AG04450 (cell line): ENCODE results near the gene SCN2B. TPM values are rescaled to one million over a fixed set of nuclear protein-coding genes. Genes with fewer than 3 reads are reported as not detected.

Experiments
- CTCF ChIA-PET: fragments of 300-600, 350-600 bp; formaldehyde crosslinking; extraction: SDS; loops from one replicate; lab custom pipeline; 2022; ENCODE audit warnings: antibody characterized with exemption, inconsistent platforms; lab: Charles Lee
- POLR2A ChIA-PET: fragments of 350-600 bp; formaldehyde crosslinking; extraction: SDS; loops from one replicate; lab custom pipeline; 2021; ENCODE audit warnings: antibody characterized with exemption, inconsistent platforms; lab: Yijun Ruan, JAX
- DNase-seq: peaks from one replicate; pipeline ENCODE4 v3.0.0-alpha.2; 2011; ENCODE audit warnings: low read depth, low spot score
- H3K27ac ChIP-seq: one replicate; pipeline ENCODE4 v1.5.1; 2012; ENCODE audit warnings: low read depth, low read length, control low read depth
- H3K27me3 ChIP-seq: one replicate; pipeline ENCODE4 v1.6.0; 2012; ENCODE audit warnings: low read length; ENCODE audit not compliant: control insufficient read depth, insufficient read depth
- H3K4me3 ChIP-seq: 2 replicates; pipeline ENCODE4 v1.5.1; 2011; ENCODE audit warnings: mild to moderate bottlenecking, low read depth, low read length, control low read depth
- H3K9me3 ChIP-seq: 2 replicates; pipeline ENCODE4 v1.5.1; 2012; ENCODE audit warnings: low read length; ENCODE audit not compliant: control insufficient read depth, insufficient read depth
- polyA plus RNA-seq: library from polyadenylated mRNA; depleted of rRNA; stranded (reverse); fragments of >200 nt; gene quantifications from 2 replicates; pipeline ENCODE4 v1.2.3, GENCODE V29; 2011
- TF ChIP-seq, protein P1 (sequence below): IDR thresholded peaks from 2 replicates; pipeline ENCODE4 v1.5.1; 2011; ENCODE audit warnings: low read depth, low read length, control low read depth, inconsistent platforms

Gene SCN2B
- polyA plus RNA-seq, 1 experiment, result 0.01 TPM

DNA sequence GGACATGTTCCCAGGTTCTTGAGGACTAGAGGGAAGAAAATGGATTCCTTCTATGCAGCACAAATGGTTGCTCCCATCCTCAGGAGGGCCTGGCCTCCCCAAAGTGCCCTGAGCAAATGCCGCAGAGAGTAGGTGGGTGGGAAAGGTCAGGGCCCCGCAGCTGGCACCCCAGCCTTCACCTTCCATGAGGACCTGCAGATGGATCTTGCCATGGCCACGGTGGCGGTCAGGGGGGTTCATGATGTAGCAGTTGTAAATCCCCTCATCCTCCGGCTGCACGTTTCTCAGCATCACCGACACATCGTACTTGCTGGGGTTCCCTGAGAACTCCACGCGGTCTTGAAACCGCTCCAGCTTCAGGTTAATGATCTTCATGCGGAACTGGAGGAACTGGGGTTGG, 8.5 kb downstream of the SCN2B start:
- no peak for DNase-seq
- H3K27ac ChIP-seq, result no peak overlapping the region
- H3K4me3 ChIP-seq, result no peak overlapping the region
- H3K9me3 ChIP-seq, result no peaks in the 10 kb centered on the region
- TF ChIP-seq, protein P1, sequence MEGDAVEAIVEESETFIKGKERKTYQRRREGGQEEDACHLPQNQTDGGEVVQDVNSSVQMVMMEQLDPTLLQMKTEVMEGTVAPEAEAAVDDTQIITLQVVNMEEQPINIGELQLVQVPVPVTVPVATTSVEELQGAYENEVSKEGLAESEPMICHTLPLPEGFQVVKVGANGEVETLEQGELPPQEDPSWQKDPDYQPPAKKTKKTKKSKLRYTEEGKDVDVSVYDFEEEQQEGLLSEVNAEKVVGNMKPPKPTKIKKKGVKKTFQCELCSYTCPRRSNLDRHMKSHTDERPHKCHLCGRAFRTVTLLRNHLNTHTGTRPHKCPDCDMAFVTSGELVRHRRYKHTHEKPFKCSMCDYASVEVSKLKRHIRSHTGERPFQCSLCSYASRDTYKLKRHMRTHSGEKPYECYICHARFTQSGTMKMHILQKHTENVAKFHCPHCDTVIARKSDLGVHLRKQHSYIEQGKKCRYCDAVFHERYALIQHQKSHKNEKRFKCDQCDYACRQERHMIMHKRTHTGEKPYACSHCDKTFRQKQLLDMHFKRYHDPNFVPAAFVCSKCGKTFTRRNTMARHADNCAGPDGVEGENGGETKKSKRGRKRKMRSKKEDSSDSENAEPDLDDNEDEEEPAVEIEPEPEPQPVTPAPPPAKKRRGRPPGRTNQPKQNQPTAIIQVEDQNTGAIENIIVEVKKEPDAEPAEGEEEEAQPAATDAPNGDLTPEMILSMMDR, result no peak
- POLR2A ChIA-PET, result no interaction called here
- CTCF ChIA-PET, result interaction anchor here (0.9 kb wide), 1 partner anchor 21 kb away, joined by 3 read pairs; no protein-coding TSS in a partner anchor
- H3K27me3 ChIP-seq, result peaks cover 23% of the 10 kb centered on the region

DNA sequence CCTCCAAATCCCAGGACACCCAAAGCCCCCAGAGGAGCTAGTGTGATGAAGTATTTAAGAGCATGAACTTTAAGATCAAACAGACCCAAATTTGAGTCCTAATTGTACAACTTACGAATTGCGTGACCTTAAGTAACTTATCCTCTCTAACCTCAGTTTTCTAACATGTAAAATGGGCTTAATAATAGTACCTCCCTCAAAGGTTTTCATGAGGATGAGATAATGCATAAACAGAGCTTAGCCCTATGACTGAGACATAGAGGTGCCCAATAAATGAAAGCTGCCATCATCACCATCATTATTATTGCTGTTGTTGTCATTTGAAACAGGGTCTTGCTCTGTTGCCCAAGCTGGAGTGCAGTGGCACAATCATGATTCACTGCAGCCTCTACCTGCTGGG, 9.2 kb downstream of the SCN2B start:
- CTCF ChIA-PET, result interaction anchor here (0.9 kb wide), 1 partner anchor 21 kb away, joined by 3 read pairs; no protein-coding TSS in a partner anchor
- no peak overlapping the region for H3K27ac ChIP-seq
- TF ChIP-seq, protein P1, result no peak
- no peaks in the 10 kb centered on the region for H3K9me3 ChIP-seq
- DNase-seq, result no peak
- H3K27me3 ChIP-seq, result peaks cover 25% of the 10 kb centered on the region
- POLR2A ChIA-PET, result no interaction called here
- H3K4me3 ChIP-seq, result no peak overlapping the region

DNA sequence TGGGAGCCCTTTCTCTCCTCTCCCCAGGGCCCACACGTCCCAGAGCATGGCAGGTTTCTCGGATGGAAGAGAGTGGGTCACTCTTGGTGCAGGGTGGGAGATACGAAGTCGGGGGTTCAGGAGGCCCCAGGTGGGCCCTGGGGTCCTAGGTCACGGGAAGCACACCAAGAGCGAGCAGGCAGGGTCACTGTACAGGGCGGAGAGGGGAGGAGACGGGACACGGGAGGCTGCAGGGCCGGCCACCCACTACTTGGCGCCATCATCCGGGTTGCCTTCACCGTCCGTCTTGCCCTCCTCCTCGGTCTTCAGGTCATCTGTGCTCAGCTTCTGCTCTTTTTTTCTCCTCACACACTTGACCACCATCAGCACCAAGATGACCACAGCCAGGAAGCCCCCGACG, 9.8 kb downstream of the SCN2B start:
- no peaks in the 10 kb centered on the region for H3K9me3 ChIP-seq
- ChIA-PET POLR2A (no interaction called here), CTCF (no interaction called here)
- H3K27me3 ChIP-seq, result peaks cover 24% of the 10 kb centered on the region
- no peak for DNase-seq
- no peak overlapping the region for H3K4me3 ChIP-seq
- H3K27ac ChIP-seq, result no peak overlapping the region
- TF ChIP-seq, protein P1, result no peak

DNA sequence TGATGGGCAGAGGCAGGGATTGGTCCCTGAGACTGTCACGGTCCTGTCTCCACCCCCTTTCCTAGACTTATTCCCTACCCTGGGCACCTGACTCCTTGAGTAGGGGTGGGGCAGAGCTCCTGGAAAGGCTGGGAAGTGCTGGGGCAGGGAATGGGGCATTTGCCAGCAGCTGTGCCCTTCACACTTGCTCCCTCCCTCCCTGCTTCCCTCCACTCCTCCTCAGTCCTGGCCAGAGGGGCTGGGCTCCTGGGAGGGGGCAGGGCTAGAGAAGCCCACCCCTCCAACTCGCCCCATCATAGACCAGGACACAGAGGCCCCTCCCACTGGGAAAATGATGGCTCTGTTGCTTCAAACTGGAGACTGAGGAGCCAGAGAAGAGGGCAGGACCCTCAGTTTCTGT, 11.6 kb downstream of the SCN2B start:
- Histone ChIP-seq H3K27me3 (peaks cover 8% of the 10 kb centered on the region), H3K9me3 (no peaks in the 10 kb centered on the region), H3K27ac (no peak overlapping the region), H3K4me3 (no peak overlapping the region)
- no peak for DNase-seq
- POLR2A ChIA-PET, result no interaction called here
- CTCF ChIA-PET, result interaction anchor here (1.6 kb wide), 1 partner anchor 20 kb away, joined by 4 read pairs; no protein-coding TSS in a partner anchor
- TF ChIP-seq, protein P1, result no peak

DNA sequence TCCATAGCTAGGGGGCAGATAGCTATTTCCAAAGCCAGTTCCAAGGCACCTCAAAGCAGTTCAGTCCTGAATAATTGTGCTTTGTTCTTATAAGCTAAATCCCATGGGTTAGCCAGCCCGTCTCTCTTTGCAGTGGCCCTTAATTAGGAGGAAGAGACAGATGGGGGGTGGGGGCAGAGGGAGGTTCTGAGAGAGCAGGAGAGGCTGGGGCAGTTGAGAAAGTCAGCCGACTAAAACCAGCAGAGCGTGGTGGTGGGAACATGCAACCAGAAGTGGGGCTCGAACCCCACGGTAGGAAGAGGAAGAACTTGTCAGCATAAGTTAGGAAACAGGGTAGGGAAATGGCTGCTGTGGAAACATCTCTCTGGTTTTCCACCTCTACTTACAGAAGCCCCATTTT, 12.9 kb downstream of the SCN2B start:
- H3K27ac ChIP-seq, result no peak overlapping the region
- no peak overlapping the region for H3K4me3 ChIP-seq
- ChIA-PET POLR2A (no interaction called here), CTCF (interaction anchor here (0.7 to 0.9 kb wide), 2 partner anchors 8 to 35 kb away, joined by 3 to 5 read pairs; no protein-coding TSS in a partner anchor)
- no peak for DNase-seq
- TF ChIP-seq, protein P1, result no peak
- H3K9me3 ChIP-seq, result no peaks in the 10 kb centered on the region
- peaks cover 16% of the 10 kb centered on the region for H3K27me3 ChIP-seq
